ENCODE results near the gene RPS6KL1.

DNA sequence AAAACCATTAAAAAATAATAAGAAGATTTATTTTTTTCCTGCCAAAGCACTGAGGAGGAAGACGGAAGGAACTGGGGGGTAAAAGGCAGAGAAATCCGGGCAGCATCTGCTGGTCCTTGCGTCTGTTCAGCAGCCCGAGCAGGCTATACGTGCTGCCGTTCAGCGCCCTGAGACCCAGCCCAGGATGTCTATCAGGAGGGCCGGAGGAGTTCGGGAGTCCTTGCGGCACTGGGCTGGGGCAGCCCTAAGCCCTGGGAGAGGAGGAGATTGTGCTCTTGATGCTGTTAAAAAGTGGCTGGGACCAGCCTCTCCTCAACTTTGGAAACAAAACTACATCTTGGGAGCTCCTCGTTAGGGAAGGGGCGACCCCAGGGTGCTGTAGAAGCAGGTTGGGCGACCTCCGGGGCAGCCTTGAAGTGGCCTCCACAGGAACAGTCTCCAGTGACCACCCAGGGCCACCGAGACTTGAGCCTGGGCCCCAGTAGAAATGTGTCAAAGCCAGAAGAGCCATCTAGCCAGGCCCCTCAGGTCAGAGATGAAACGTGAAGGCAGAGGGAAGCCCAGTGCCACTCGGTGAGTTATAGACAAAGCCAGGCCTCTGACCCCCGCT lies 18.0 kb upstream of the RPS6KL1 start:
- no peak for TF ChIP-seq EZH2 (IDR thresholded peaks at IDR 0.05)
- TF ChIP-seq, protein P1, sequence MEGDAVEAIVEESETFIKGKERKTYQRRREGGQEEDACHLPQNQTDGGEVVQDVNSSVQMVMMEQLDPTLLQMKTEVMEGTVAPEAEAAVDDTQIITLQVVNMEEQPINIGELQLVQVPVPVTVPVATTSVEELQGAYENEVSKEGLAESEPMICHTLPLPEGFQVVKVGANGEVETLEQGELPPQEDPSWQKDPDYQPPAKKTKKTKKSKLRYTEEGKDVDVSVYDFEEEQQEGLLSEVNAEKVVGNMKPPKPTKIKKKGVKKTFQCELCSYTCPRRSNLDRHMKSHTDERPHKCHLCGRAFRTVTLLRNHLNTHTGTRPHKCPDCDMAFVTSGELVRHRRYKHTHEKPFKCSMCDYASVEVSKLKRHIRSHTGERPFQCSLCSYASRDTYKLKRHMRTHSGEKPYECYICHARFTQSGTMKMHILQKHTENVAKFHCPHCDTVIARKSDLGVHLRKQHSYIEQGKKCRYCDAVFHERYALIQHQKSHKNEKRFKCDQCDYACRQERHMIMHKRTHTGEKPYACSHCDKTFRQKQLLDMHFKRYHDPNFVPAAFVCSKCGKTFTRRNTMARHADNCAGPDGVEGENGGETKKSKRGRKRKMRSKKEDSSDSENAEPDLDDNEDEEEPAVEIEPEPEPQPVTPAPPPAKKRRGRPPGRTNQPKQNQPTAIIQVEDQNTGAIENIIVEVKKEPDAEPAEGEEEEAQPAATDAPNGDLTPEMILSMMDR (IDR thresholded peaks at IDR 0.05): no peak

Measured in neural progenitor cell (in vitro differentiated cells).